Hepatocyte (in vitro differentiated cells): ENCODE results near the gene HDAC3. TPM values are rescaled to one million over a fixed set of nuclear protein-coding genes. Genes with fewer than 3 reads are reported as not detected.

Experiments used
- DNase-seq: peaks from one replicate; pipeline ENCODE4 v3.0.0-alpha.2; 2016; ENCODE audit warnings: low spot score
- H2AFZ ChIP-seq: fragments of 200-600 bp; sonication (generic); 2 replicates; pipeline ENCODE4 v1.6.0; 2016; ENCODE audit warnings: antibody characterized with exemption, mild to moderate bottlenecking
- H3K27ac ChIP-seq: fragments of 200-600 bp; sonication (generic); 2 replicates; pipeline ENCODE4 v1.5.1; 2016; ENCODE audit warnings: mild to moderate bottlenecking
- H3K27me3 ChIP-seq: fragments of 200-600 bp; sonication (generic); 2 replicates; pipeline ENCODE4 v1.6.1; 2016
- H3K36me3 ChIP-seq: fragments of 200-600 bp; sonication (generic); replicated peaks from 2 replicates; pipeline ENCODE4 v1.5.1; 2016; ENCODE audit warnings: low read depth; ENCODE audit not compliant: insufficient read depth
- H3K4me1 ChIP-seq: fragments of 200-600 bp; sonication (generic); 2 replicates; pipeline ENCODE4 v1.5.1; 2016; ENCODE audit warnings: mild to moderate bottlenecking, moderate library complexity; ENCODE audit not compliant: insufficient read depth
- H3K4me2 ChIP-seq: fragments of 200-600 bp; sonication (generic); 2 replicates; pipeline ENCODE4 v1.6.0; 2016
- H3K4me3 ChIP-seq: fragments of 200-600 bp; sonication (generic); 2 replicates; pipeline ENCODE4 v1.5.1; 2016; ENCODE audit warnings: mild to moderate bottlenecking
- H3K79me2 ChIP-seq: fragments of 200-600 bp; sonication (generic); 2 replicates; pipeline ENCODE4 v1.6.0; 2017; ENCODE audit warnings: mild to moderate bottlenecking
- H3K9me2 ChIP-seq: fragments of 200-600 bp; sonication (generic); replicated peaks from 2 replicates; pipeline ENCODE4 v1.6.0; 2017; ENCODE audit warnings: mild to moderate bottlenecking; ENCODE audit not compliant: insufficient read depth
- H3K9me3 ChIP-seq: fragments of 200-600 bp; sonication (generic); 2 replicates; pipeline ENCODE4 v1.5.1; 2016; ENCODE audit warnings: low read depth, mild to moderate bottlenecking
- H4K20me1 ChIP-seq: fragments of 200-600 bp; sonication (generic); 2 replicates; pipeline ENCODE4 v1.6.0; 2016; ENCODE audit warnings: mild to moderate bottlenecking; ENCODE audit not compliant: insufficient read depth, poor library complexity, severe bottlenecking
- CTCF ChIP-seq: fragments of 200-600 bp; sonication (generic); IDR thresholded peaks from 2 replicates; pipeline ENCODE4 v1.5.1; 2016; ENCODE audit warnings: antibody characterized with exemption, mild to moderate bottlenecking; ENCODE audit not compliant: poor library complexity
- EZH2 ChIP-seq: fragments of 200-600 bp; sonication (generic); IDR thresholded peaks from 2 replicates; pipeline ENCODE4 v1.6.1; 2016; ENCODE audit warnings: antibody characterized with exemption, mild to moderate bottlenecking, borderline replicate concordance
- EZH2phosphoT487 ChIP-seq: fragments of 200-600 bp; sonication (generic); IDR thresholded peaks from one replicate; pipeline ENCODE4 v1.6.1; 2018; ENCODE audit warnings: antibody characterized with exemption, mild to moderate bottlenecking, low read depth, moderate library complexity; ENCODE audit not compliant: unreplicated experiment, severe bottlenecking
- WGBS: methylation state at CpG from one replicate; pipeline ENCODE4 v1.1.6; 2016; ENCODE audit warnings: low lambda C conversion rate; ENCODE audit errors: missing lambda C conversion rate; 5-methylcytosine and 5-hydroxymethylcytosine counted together
- polyA plus RNA-seq: library from polyadenylated mRNA; unstranded; fragments of >200 nt; fragmentation: Nextera tagmentation; extraction: Ambion mirVana; gene quantifications from 2 replicates; pipeline ENCODE4 v1.2.1, GENCODE V29; 2016
- total RNA-seq: library from RNA; depleted of rRNA; stranded (reverse); fragments of >200 nt; gene quantifications from 2 replicates; pipeline ENCODE4 v1.2.3, GENCODE V29; 2014

Gene HDAC3
- total and polyA plus RNA-seq, 2 experiments from 2014 or later = 50.1 to 74.0 TPM

DNA sequence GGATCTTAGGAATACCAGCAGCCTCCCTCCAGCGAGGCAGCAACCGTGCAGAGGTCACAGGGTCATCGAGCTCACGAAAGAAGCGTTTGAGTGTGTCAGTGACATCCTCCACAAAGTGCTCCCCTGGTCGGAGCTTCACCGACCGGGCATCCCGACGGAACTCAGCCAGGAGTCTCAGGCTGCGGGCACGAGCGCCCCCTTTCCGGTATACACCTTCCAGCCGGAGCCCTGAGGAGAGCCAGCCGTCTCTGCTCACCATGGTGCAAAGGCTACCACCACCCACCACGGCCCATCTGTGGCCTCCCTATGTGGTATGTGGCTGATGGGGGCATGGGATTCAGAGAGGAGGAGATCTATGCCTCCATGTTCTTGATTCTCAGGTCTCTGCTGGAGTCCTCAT is 25.4 kb upstream of the HDAC3 start:
- Histone ChIP-seq H3K4me1 (no peaks in the 10 kb centered on the region), H3K27me3 (no peaks in the 10 kb centered on the region), H3K9me3 (no peaks in the 10 kb centered on the region), H3K27ac (no peak overlapping the region), H2AFZ (no peak overlapping the region), H3K79me2 (no peaks in the 10 kb centered on the region), H3K9me2 (no peaks in the 10 kb centered on the region), H4K20me1 (no peaks in the 10 kb centered on the region), H3K36me3 (no peaks in the 10 kb centered on the region), H3K4me2 (no peak overlapping the region), H3K4me3 (no peak overlapping the region)
- no peak for TF ChIP-seq EZH2phosphoT487
- no peak for TF ChIP-seq CTCF
- TF ChIP-seq EZH2 = no peak
- no peak for DNase-seq
- WGBS = 96% methylated on average over 16 of the region's 17 CpGs

DNA sequence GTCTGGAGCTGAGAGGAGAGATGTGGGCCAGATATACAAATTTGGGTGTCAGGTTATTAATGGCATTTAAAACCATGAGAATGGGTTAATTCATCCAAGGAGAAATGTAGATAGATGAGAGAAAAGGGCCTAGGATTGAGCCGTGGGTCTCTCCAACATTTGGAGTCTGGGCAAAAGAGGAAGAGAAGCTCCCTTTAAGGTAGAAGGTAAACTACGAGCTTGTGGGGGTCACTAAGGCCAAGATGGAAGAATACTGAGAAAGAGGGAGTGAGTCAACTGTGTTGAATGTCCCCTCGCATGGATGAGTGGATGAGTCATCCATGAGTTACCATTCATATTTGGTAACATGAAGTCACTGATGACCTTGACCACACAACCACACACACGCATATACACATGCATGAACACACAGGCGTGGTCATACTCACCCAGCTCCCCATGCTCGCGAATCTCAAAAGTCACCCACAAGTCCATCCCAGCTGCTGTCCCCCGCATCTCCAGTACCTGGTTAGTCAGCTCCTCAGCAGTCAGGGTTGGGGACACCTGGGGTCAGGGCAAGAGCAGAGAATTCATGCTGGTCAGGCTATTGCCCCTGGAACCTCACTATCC is 21.4 kb upstream of the HDAC3 start:
- TF ChIP-seq EZH2 = no peak
- no peak for TF ChIP-seq CTCF
- TF ChIP-seq EZH2phosphoT487 = no peak
- no peaks in the 10 kb centered on the region for H3K9me2 ChIP-seq
- H3K27me3 ChIP-seq = no peaks in the 10 kb centered on the region
- DNase-seq = no peak
- H2AFZ ChIP-seq = no peak overlapping the region
- WGBS = 80% methylated on average over 8 of the region's 8 CpGs
- no peaks in the 10 kb centered on the region for H3K36me3 ChIP-seq
- H3K79me2 ChIP-seq = no peaks in the 10 kb centered on the region
- no peak overlapping the region for H3K27ac ChIP-seq
- H3K4me2 ChIP-seq = no peak overlapping the region
- H3K4me3 ChIP-seq = no peak overlapping the region
- no peaks in the 10 kb centered on the region for H4K20me1 ChIP-seq
- H3K9me3 ChIP-seq = no peaks in the 10 kb centered on the region
- H3K4me1 ChIP-seq = no peaks in the 10 kb centered on the region

DNA sequence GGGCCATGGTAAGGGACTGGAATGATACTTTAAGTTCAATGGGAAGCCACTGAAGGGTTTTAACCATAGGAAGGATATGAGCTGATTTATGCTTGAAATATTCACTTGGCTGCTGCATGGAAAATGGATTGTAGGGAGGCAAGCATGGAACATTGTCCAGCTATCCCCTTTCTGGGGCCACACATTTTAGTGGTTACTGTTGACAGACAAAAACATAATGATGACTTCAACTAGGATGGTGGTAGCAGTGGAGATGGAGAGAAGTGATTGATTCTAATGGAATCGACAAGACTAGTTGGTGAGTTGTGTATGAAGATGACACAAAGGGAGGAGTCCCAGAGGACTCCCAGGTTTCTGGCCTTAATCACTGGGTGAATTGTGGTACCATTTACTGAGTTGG is 20.8 kb upstream of the HDAC3 start:
- TF ChIP-seq EZH2 (no peak), CTCF (no peak)
- H3K27ac ChIP-seq = no peak overlapping the region
- H3K4me1 ChIP-seq = no peaks in the 10 kb centered on the region
- no peaks in the 10 kb centered on the region for H3K79me2 ChIP-seq
- DNase-seq = no peak
- no peak overlapping the region for H2AFZ ChIP-seq
- no peaks in the 10 kb centered on the region for H3K9me2 ChIP-seq
- no peak overlapping the region for H3K4me3 ChIP-seq
- WGBS = 92% methylated on average over 1 of the region's 1 CpG
- H3K27me3 ChIP-seq = no peaks in the 10 kb centered on the region
- H3K36me3 ChIP-seq = no peaks in the 10 kb centered on the region
- no peaks in the 10 kb centered on the region for H3K9me3 ChIP-seq
- no peaks in the 10 kb centered on the region for H4K20me1 ChIP-seq
- no peak overlapping the region for H3K4me2 ChIP-seq

GRCh38 chr5:141656396-141656795 is 19.7 kb upstream of the HDAC3 start:
- Histone ChIP-seq H3K4me2 (no peak overlapping the region), H3K4me1 (peaks cover 5% of the 10 kb centered on the region), H3K4me3 (no peak overlapping the region), H3K79me2 (no peaks in the 10 kb centered on the region), H3K36me3 (no peaks in the 10 kb centered on the region), H2AFZ (no peak overlapping the region), H3K27ac (no peak overlapping the region), H4K20me1 (no peaks in the 10 kb centered on the region), H3K27me3 (no peaks in the 10 kb centered on the region), H3K9me3 (no peaks in the 10 kb centered on the region), H3K9me2 (no peaks in the 10 kb centered on the region)
- WGBS = 98% methylated on average over 9 of the region's 9 CpGs
- no peak for DNase-seq
- TF ChIP-seq EZH2 (no peak), EZH2phosphoT487 (no peak), CTCF (no peak)
